ENCODE measurements around the gene RTP2.

The RTP2 gene, protein sequence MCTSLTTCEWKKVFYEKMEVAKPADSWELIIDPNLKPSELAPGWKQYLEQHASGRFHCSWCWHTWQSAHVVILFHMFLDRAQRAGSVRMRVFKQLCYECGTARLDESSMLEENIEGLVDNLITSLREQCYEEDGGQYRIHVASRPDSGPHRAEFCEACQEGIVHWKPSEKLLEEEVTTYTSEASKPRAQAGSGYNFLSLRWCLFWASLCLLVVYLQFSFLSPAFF

GRCh38 chr3:187702507-187703033, at the start of gene RTP2:
Gene RTP2, minus strand, starts transcription at chr3:187702557. Its CDS starts 429 bp downstream, at chr3:187702128.
- no peak for FAIRE-seq

DNA sequence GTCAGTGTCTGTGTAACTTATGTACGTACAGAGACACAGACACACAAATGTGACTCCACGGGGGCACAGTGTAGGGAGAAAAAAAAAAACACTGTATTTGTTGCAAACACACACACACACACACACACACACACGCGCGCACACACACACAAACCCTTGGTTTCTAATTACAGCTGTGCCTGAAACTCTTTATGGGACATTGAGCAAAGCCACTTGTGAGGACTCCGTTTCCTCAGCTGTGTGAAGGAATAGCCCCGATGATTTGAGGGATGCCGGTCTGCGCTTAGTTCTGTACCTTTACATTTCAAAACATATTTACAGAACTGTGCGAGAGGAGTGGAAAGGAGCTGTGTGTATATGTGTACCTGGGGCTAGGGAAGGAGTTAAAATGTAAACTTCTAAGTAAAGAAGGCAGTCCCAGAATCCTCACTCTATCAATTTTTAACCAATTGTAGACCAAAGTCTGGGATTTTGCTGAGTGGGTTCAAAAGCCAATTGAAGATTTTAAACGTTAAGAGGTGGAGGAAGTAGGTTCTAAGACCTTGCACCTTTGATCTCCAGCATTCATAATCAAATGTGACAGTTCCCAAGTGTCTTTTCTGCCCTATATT, 48.3 kb upstream of the RTP2 start:
- FAIRE-seq = no peak

GRCh38 chr3:187750006-187750512, 47.7 kb upstream of the RTP2 start:
- FAIRE-seq = peak; percentile 89

GRCh38 chr3:187748050-187748481, 45.7 kb upstream of the RTP2 start:
- FAIRE-seq = no peak

- no peak for FAIRE-seq
Measured at GRCh38 chr3:187747506-187747905, 45.1 kb upstream of the RTP2 start.

- no peak for FAIRE-seq
Measured at GRCh38 chr3:187746442-187747281, 44.3 kb upstream of the RTP2 start.

- FAIRE-seq = no peak
Measured at GRCh38 chr3:187746059-187746441, 43.7 kb upstream of the RTP2 start.

DNA sequence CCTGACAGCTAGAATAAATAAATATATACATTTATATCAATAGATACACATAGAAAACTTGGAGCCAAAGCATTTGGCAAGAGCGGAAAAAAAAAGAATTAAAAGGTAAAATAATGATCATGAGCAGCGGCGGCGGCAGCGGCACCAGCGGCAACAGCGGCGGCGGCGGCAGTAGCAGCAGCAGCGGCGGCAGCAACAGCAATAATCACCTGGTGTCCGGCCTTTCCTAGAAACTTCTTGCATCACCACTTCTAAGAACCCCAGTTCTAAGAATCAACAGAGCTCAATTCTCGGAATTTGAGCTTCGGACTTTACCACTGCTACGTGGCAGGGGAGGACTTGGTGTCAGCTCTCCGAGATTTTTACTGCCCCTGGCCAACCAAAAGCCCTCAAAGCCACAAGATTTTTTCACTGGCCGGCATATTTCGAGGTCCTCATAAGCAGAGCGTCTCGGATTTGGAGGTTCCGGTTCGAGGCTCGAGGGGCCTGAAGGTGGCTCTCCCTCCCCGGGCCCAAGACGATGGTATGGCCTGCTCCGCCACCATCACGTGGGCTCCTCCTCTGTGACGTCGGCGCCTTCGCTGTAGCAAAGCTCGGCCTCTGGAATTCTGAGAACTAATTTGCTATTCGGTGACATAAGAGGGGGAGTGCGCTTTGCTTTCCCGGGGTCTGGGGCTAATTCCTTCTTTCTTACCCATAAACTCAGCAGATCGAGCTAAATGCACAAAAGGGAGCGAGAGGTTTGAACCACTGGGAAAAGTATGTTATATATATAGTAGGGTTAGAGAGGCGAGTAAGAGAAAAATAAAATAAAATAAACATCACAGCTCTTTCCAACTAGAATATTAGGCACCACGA, 43.1 kb upstream of the RTP2 start, which contains the start of gene BCL6:
BCL6 (minus strand) TSS at position 268 of the 858 bp plus-strand sequence. CDS start 11,775 bp downstream, outside the sequence.
- peak; percentile 94 for FAIRE-seq

- no peak for FAIRE-seq
Measured at GRCh38 chr3:187744169-187745151, 42.1 kb upstream of the RTP2 start.

DNA sequence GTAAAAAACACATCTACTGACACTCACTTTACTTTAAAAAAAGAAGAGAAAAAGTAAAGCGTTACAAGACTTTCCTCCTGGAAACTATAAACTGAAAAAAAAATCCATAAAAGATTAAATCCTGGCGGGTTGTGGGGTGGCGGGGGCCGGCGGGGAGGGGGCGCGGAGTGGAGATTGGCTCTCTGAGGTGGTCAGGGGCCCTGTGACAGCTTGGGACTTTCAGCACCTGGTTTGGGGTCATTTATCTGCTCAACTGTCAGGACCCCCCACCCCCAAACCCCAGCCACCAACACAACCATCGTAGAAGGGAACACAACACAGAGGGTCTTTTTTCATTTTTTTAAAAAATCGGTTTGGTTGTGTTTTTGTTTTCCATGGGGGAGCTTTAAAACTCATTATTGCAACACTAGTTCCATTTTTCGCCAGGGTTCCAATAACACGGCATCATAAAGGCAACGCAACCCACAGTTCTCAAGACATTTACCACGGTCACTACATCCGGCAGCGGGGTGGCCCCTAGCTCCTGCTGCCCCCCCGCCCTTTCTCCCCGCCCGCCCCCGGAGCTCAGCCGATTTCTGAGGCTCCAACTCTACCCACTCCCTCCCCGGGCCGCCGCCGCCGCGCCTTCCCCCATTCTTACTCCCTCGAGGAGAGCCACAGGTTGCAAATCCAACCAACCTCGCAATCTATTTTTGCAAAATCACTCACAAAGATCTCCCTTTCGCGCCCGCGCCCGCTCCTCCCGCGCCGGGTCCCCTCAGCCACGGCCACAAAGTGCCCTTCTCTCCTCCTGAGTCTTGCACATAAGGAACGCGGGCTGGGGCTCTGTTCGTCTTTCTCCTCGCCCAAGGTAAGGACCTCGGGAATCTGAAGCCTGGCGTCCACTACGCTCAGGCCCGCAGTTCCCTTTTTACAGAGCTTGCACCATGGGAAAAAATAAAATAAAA, 41.1 kb upstream of the RTP2 start:
- FAIRE-seq = no peak

- FAIRE-seq = no peak
Measured at GRCh38 chr3:187742351-187743171, 40.2 kb upstream of the RTP2 start.

- no peak for FAIRE-seq
Measured at GRCh38 chr3:187741403-187742350, 39.3 kb upstream of the RTP2 start.

- FAIRE-seq = no peak
Measured at GRCh38 chr3:187740421-187741399, 38.4 kb upstream of the RTP2 start.

GRCh38 chr3:187739561-187740332, 37.4 kb upstream of the RTP2 start:
- no peak for FAIRE-seq

- FAIRE-seq = no peak
Measured at GRCh38 chr3:187739094-187739560, 36.8 kb upstream of the RTP2 start.
